Smooth muscle cell of the umbilical artery (primary cell): ENCODE results near the gene BMPER. TPM values are rescaled to one million over a fixed set of nuclear protein-coding genes. Genes with fewer than 3 reads are reported as not detected.

Experiments used
- total RNA-seq: library from RNA; depleted of rRNA; stranded (reverse); fragments of >200 nt; gene quantifications from 2 replicates; pipeline ENCODE4 v1.2.3, GENCODE V29; 2014

The BMPER gene
- 34.0 and 84.3 TPM in 2 replicates for total RNA-seq

DNA sequence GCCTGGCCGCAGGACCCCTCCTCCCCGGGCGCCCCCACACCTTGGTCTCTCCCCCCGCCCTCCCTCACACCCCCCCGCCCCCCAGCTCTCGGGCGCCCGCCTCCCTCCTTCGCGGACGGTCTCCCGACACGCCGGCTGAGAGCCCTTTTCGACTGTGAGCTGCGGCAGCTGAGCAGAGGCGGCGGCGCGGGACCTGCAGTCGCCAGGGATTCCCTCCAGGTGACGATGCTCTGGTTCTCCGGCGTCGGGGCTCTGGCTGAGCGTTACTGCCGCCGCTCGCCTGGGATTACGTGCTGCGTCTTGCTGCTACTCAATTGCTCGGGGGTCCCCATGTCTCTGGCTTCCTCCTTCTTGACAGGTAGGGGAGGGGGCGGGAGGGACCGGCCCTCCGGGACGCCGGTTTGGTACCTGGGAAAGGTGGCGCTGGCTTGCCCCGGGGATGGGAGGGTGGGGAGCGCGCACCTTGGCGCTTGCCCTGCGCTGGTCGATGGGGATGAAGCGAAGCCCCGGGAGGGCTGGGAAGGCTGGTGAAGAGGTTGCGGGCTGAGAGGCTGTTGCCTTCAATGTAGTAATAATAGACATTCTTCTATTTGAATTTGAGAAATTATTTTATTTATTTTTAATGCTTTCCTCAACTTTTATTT is at the start of gene BMPER:
Gene BMPER, plus strand, starts transcription at position 151 of the 644 bp plus-strand sequence. Its CDS starts 75 bp downstream, at position 226.

